Liver (tissue), 9 donors: Measurements from ENCODE around the gene CHRNB1. TPM values are rescaled to one million over a fixed set of nuclear protein-coding genes. Genes with fewer than 3 reads are reported as not detected.

ENCODE experiments used
- DNase-seq: peaks from one replicate; pipeline ENCODE4 v3.0.0-alpha.2; 2017; ENCODE audit warnings: low spot score
- H3K27ac ChIP-seq, 2 donors: one replicate each; pipeline ENCODE4 v1.7.0; 2013; ENCODE audit warnings: inconsistent platforms in 2 of 2, low read length in 2 of 2, control low read depth in 1 of 2, low read depth in 1 of 2, mild to moderate bottlenecking in 1 of 2
- H3K27me3 ChIP-seq, 4 donors: one replicate each; pipeline versions ENCODE4 v1.6.1 to v1.7.0; 2013; ENCODE audit warnings: low read length in 3 of 4, inconsistent platforms in 1 of 4, mild to moderate bottlenecking in 1 of 4, moderate library complexity in 1 of 4; ENCODE audit not compliant: control insufficient read depth in 4 of 4, insufficient read depth in 4 of 4
- H3K36me3 ChIP-seq, 4 donors: one replicate each; pipeline versions ENCODE4 v1.6.1 to v1.7.0; 2013; ENCODE audit warnings: low read length in 3 of 4, mild to moderate bottlenecking in 3 of 4, low read depth in 1 of 4, moderate library complexity in 1 of 4; ENCODE audit not compliant: control insufficient read depth in 4 of 4, insufficient read depth in 3 of 4
- H3K4me1 ChIP-seq, 4 donors: one replicate each; pipeline versions ENCODE4 v1.6.1 to v1.7.0; 2013; ENCODE audit warnings: low read length in 3 of 4, mild to moderate bottlenecking in 3 of 4, moderate library complexity in 1 of 4; ENCODE audit not compliant: control insufficient read depth in 4 of 4, insufficient read depth in 4 of 4
- H3K4me3 ChIP-seq, 3 donors: one replicate each; pipeline versions ENCODE4 v1.6.1 to v1.7.0; 2013; ENCODE audit warnings: low read length in 3 of 3, control low read depth in 1 of 3, low read depth in 1 of 3, mild to moderate bottlenecking in 1 of 3
- H3K9ac ChIP-seq, 2 donors: one replicate each; pipeline ENCODE4 v1.7.0; 2013; ENCODE audit warnings: low read length in 2 of 2, mild to moderate bottlenecking in 2 of 2, moderate library complexity in 2 of 2, control low read depth in 1 of 2, low read depth in 1 of 2
- H3K9me3 ChIP-seq, 4 donors: one replicate each; pipeline versions ENCODE4 v1.6.1 to v1.7.0; 2013; ENCODE audit warnings: low read length in 3 of 4; ENCODE audit not compliant: control insufficient read depth in 4 of 4
- ATF3 ChIP-seq: IDR thresholded peaks from 2 replicates; pipeline ENCODE4 v1.6.1; 2016; ENCODE audit warnings: antibody characterized with exemption
- CTCF ChIP-seq: fragments of 150-350 bp; IDR thresholded peaks from 2 replicates; pipeline ENCODE4 v1.5.1; 2017; ENCODE audit warnings: improper control_type of control experiment, low read depth, low read length; ENCODE audit not compliant: missing input control
- EGR1 ChIP-seq, 2 donors: IDR thresholded peaks; 2 replicates each; pipeline ENCODE4 v1.6.1; 2016 to 2018; ENCODE audit warnings: antibody characterized with exemption in 2 of 2, low read depth in 2 of 2
- FOXA1 ChIP-seq: IDR thresholded peaks from 2 replicates; pipeline ENCODE4 v1.6.1; 2016; ENCODE audit warnings: antibody characterized with exemption
- FOXA2 ChIP-seq: IDR thresholded peaks from 2 replicates; pipeline ENCODE4 v1.6.1; 2016; ENCODE audit warnings: antibody characterized with exemption
- GABPA ChIP-seq, 2 donors: IDR thresholded peaks in 1 of 2; conservative IDR thresholded peaks in 1 of 2; 2 replicates each; pipeline ENCODE4 v1.6.1; 2016; ENCODE audit warnings: antibody characterized with exemption in 2 of 2, mild to moderate bottlenecking in 1 of 2, moderate library complexity in 1 of 2
- HNF4A ChIP-seq, 2 donors: conservative IDR thresholded peaks; 2 replicates each; pipeline ENCODE4 v1.6.1; 2016; ENCODE audit warnings: antibody characterized with exemption in 2 of 2, mild to moderate bottlenecking in 2 of 2
- HNF4G ChIP-seq: IDR thresholded peaks from 2 replicates; pipeline ENCODE4 v1.6.1; 2016; ENCODE audit warnings: antibody characterized with exemption
- JUND ChIP-seq, 2 donors: IDR thresholded peaks; 2 replicates each; pipeline ENCODE4 v1.6.1; 2016; ENCODE audit warnings: antibody characterized with exemption in 2 of 2
- REST ChIP-seq: IDR thresholded peaks from 2 replicates; pipeline ENCODE4 v1.6.1; 2016; ENCODE audit warnings: antibody characterized with exemption, mild to moderate bottlenecking
- RXRA ChIP-seq, 2 donors: IDR thresholded peaks; 2 replicates each; pipeline ENCODE4 v1.6.1; 2017 to 2018; ENCODE audit warnings: antibody characterized with exemption in 2 of 2, mild to moderate bottlenecking in 1 of 2
- TAF1 ChIP-seq: conservative IDR thresholded peaks from 2 replicates; pipeline ENCODE4 v1.6.1; 2016; ENCODE audit warnings: antibody characterized with exemption, mild to moderate bottlenecking
- YY1 ChIP-seq: IDR thresholded peaks from 2 replicates; pipeline ENCODE4 v1.6.1; 2016; ENCODE audit warnings: antibody characterized with exemption, mild to moderate bottlenecking
- ZBTB33 ChIP-seq: IDR thresholded peaks from 2 replicates; pipeline ENCODE4 v1.6.1; 2016; ENCODE audit warnings: antibody characterized with exemption
- WGBS: extraction: QIAGEN DNeasy Blood & Tissue Kit; methylation state at CpG from one replicate; pipeline ENCODE4 v1.1.7; 2013; 5-methylcytosine and 5-hydroxymethylcytosine counted together
- polyA plus RNA-seq, 2 donors: library from polyadenylated mRNA; stranded (reverse) in 1 of 2; unstranded in 1 of 2; fragments of 200-250 nt in 1 of 2; fragments of >200 nt in 1 of 2; fragmentation: Nextera tagmentation in 1 of 2; extraction: Ambion mirVana in 1 of 2; gene quantifications; one replicate each; pipeline versions ENCODE4 v1.2.1 to v1.2.3, GENCODE V29; 2013 to 2015
- total RNA-seq, 2 donors: library from RNA; depleted of rRNA; stranded (reverse); fragments of >200 nt; gene quantifications; one replicate each; pipeline ENCODE4 v1.2.3, GENCODE V29; 2014
- donor health status: healthy.
- donor health status: healthy.
- donor health status: healthy.
- donor health status: healthy.
- donor health status: healthy.

The CHRNB1 gene
- total and polyA plus RNA-seq, 4 donors, result 4.2 to 11.5 (median 7.2) TPM

GRCh38 chr17:7425316-7425715 is 19.5 kb upstream of the CHRNB1 start, which contains the start of gene SPEM2:
Gene SPEM2, plus strand, starts transcription at chr17:7425616. Its CDS starts 73 bp downstream, at chr17:7425689.
- WGBS, result 85% methylated on average over 7 of the region's 7 CpGs
- H3K36me3 ChIP-seq, result no peaks in the 10 kb centered on the region
- no peak within 1 kb of the TSS for H3K27ac ChIP-seq
- no peak within 1 kb of the TSS for H3K4me3 ChIP-seq
- H3K27me3 ChIP-seq, result no peaks in the 10 kb centered on the region
- H3K9me3 ChIP-seq, result no peaks in the 10 kb centered on the region
- TF ChIP-seq HNF4G (no peak), FOXA2 (no peak), EGR1 (IDR thresholded peaks at IDR 0.05; ENCODE audit: low read depth in 2 of 2) (no peak), RXRA (IDR thresholded peaks at IDR 0.05) (no peak)
- no peak for DNase-seq
- no peaks in the 10 kb centered on the region for H3K4me1 ChIP-seq
- no peak within 1 kb of the TSS for H3K9ac ChIP-seq

- Histone ChIP-seq H3K9me3 (no peaks in the 10 kb centered on the region), H3K4me3 (no peak overlapping the region), H3K36me3 (no peaks in the 10 kb centered on the region), H3K27ac (no peak overlapping the region), H3K27me3 (no peaks in the 10 kb centered on the region), H3K4me1 (no peaks in the 10 kb centered on the region), H3K9ac (no peak overlapping the region)
- TF ChIP-seq ATF3 (no peak), GABPA (IDR thresholded peaks at IDR 0.05 in 1 of 2, conservative IDR thresholded peaks at IDR 0.05 in 1 of 2) (no peak), RXRA (IDR thresholded peaks at IDR 0.05) (no peak), CTCF (no peak), YY1 (no peak), TAF1 (no peak), JUND (IDR thresholded peaks at IDR 0.05) (no peak), FOXA1 (no peak), REST (no peak), HNF4A (conservative IDR thresholded peaks at IDR 0.05) (no peak), ZBTB33 (no peak), FOXA2 (no peak), EGR1 (IDR thresholded peaks at IDR 0.05; ENCODE audit: low read depth in 2 of 2) (no peak), HNF4G (no peak)
- no peak for DNase-seq
- whole genome bisulfite sequencing, result 88% methylated on average over 8 of the region's 8 CpGs
These were observed 19.1 kb upstream of the CHRNB1 start for GRCh38 chr17:7425756-7426155.
